Measurements from ENCODE around the gene ARHGEF28. TPM values are rescaled to one million over a fixed set of nuclear protein-coding genes. Genes with fewer than 3 reads are reported as not detected.

ARHGEF28 gene
- total and polyA plus RNA-seq, 2 donors (not counting 1 experiment from before 2014, with no cell fraction given), result 2.3 to 34.3 TPM

GRCh38 chr5:73722231-73722630 lies 96.2 kb downstream of the ARHGEF28 start:
- TF ChIP-seq EZH2 (IDR thresholded peaks at IDR 0.05; ENCODE audit: low read length, missing control alignments) (no peak), CTCF (conservative IDR thresholded peaks at IDR 0.05 in 1 of 2, IDR thresholded peaks at IDR 0.05 in 1 of 2; ENCODE audit: low read depth in 1 of 2, low read length in 2 of 2) (no peak)
- Histone ChIP-seq H3K4me1 (ENCODE audit: control insufficient read depth, extremely low read depth, insufficient read depth, low read length) (peaks cover 2% of the 10 kb centered on the region), H3K4me3 (replicated peaks in 1 of 4; ENCODE audit: control extremely low read depth in 1 of 4, insufficient read depth in 1 of 4, low read depth in 3 of 4, low read length in 4 of 4) (no peak overlapping the region), H3K9ac (ENCODE audit: insufficient read depth, low read length) (no peak overlapping the region), H3K9me3 (ENCODE audit: control insufficient read depth, insufficient read depth, low read depth, low read length) (no peaks in the 10 kb centered on the region), H4K20me1 (ENCODE audit: control insufficient read depth, extremely low read depth, insufficient read depth, low read length) (no peaks in the 10 kb centered on the region), H3K27ac (ENCODE audit: insufficient read depth, low read length) (no peak overlapping the region), H2AFZ (ENCODE audit: low read length) (no peak overlapping the region), H3K27me3 (ENCODE audit: control insufficient read depth, insufficient read depth, low read length) (no peaks in the 10 kb centered on the region), H3K4me2 (ENCODE audit: extremely low read depth, insufficient read depth, low read length) (no peak overlapping the region), H3K36me3 (ENCODE audit: control insufficient read depth, insufficient read depth, low read length) (no peaks in the 10 kb centered on the region), H3K79me2 (ENCODE audit: control insufficient read depth, insufficient read depth, low read length) (no peaks in the 10 kb centered on the region)
- peak; percentile 40 to 70 for DNase-seq (ENCODE audit: low read depth in 2 of 2)

- H3K4me2 ChIP-seq (ENCODE audit: extremely low read depth, insufficient read depth, low read length), result no peak overlapping the region
- H3K4me1 ChIP-seq (ENCODE audit: control insufficient read depth, extremely low read depth, insufficient read depth, low read length), result peaks cover 2% of the 10 kb centered on the region
- no peak overlapping the region for H3K9ac ChIP-seq (ENCODE audit: insufficient read depth, low read length)
- no peaks in the 10 kb centered on the region for H3K79me2 ChIP-seq (ENCODE audit: control insufficient read depth, insufficient read depth, low read length)
- TF ChIP-seq CTCF (conservative IDR thresholded peaks at IDR 0.05 in 1 of 2, IDR thresholded peaks at IDR 0.05 in 1 of 2; ENCODE audit: low read depth in 1 of 2, low read length in 2 of 2) (no peak), EZH2 (IDR thresholded peaks at IDR 0.05; ENCODE audit: low read length, missing control alignments) (no peak)
- no peaks in the 10 kb centered on the region for H3K27me3 ChIP-seq (ENCODE audit: control insufficient read depth, insufficient read depth, low read length)
- H3K27ac ChIP-seq (ENCODE audit: insufficient read depth, low read length), result no peak overlapping the region
- no peak for DNase-seq (ENCODE audit: low read depth in 2 of 2)
- H4K20me1 ChIP-seq (ENCODE audit: control insufficient read depth, extremely low read depth, insufficient read depth, low read length), result no peaks in the 10 kb centered on the region
- H3K4me3 ChIP-seq (replicated peaks in 1 of 4; ENCODE audit: control extremely low read depth in 1 of 4, insufficient read depth in 1 of 4, low read depth in 3 of 4, low read length in 4 of 4), result no peak overlapping the region
- no peak overlapping the region for H2AFZ ChIP-seq (ENCODE audit: low read length)
- no peaks in the 10 kb centered on the region for H3K36me3 ChIP-seq (ENCODE audit: control insufficient read depth, insufficient read depth, low read length)
- no peaks in the 10 kb centered on the region for H3K9me3 ChIP-seq (ENCODE audit: control insufficient read depth, insufficient read depth, low read depth, low read length)
These were observed 100.1 kb downstream of the ARHGEF28 start for GRCh38 chr5:73726071-73726470.

- Histone ChIP-seq H3K9me3 (ENCODE audit: control insufficient read depth, insufficient read depth, low read depth, low read length) (no peaks in the 10 kb centered on the region), H3K79me2 (ENCODE audit: control insufficient read depth, insufficient read depth, low read length) (no peaks in the 10 kb centered on the region), H3K4me1 (ENCODE audit: control insufficient read depth, extremely low read depth, insufficient read depth, low read length) (peaks cover 2% of the 10 kb centered on the region), H3K4me3 (replicated peaks in 1 of 4; ENCODE audit: control extremely low read depth in 1 of 4, insufficient read depth in 1 of 4, low read depth in 3 of 4, low read length in 4 of 4) (no peak overlapping the region), H4K20me1 (ENCODE audit: control insufficient read depth, extremely low read depth, insufficient read depth, low read length) (no peaks in the 10 kb centered on the region), H3K36me3 (ENCODE audit: control insufficient read depth, insufficient read depth, low read length) (no peaks in the 10 kb centered on the region), H3K27ac (ENCODE audit: insufficient read depth, low read length) (no peak overlapping the region), H3K27me3 (ENCODE audit: control insufficient read depth, insufficient read depth, low read length) (no peaks in the 10 kb centered on the region), H3K9ac (ENCODE audit: insufficient read depth, low read length) (no peak overlapping the region), H3K4me2 (ENCODE audit: extremely low read depth, insufficient read depth, low read length) (peak overlapping the region; percentile 46), H2AFZ (ENCODE audit: low read length) (no peak overlapping the region)
- TF ChIP-seq CTCF (conservative IDR thresholded peaks at IDR 0.05 in 1 of 2, IDR thresholded peaks at IDR 0.05 in 1 of 2; ENCODE audit: low read depth in 1 of 2, low read length in 2 of 2) (no peak), EZH2 (IDR thresholded peaks at IDR 0.05; ENCODE audit: low read length, missing control alignments) (no peak)
- no peak for DNase-seq (ENCODE audit: low read depth in 2 of 2)
These were observed 100.7 kb downstream of the ARHGEF28 start for GRCh38 chr5:73726606-73727231.

Measured in fibroblast of lung (primary cell).